CD8-positive, alpha-beta memory T cell (primary cell): Measurements from ENCODE around the gene NPPA. TPM values are rescaled to one million over a fixed set of nuclear protein-coding genes. Genes with fewer than 3 reads are reported as not detected.
A peak's percentile ranks its signal among the peaks of the same experiment; 100 is the strongest.

Source experiments
- CTCF ChIA-PET: fragments of 350-600 bp; sonication (Branson Sonifier 250); formaldehyde crosslinking; loops from one replicate; lab custom pipeline; 2021; ENCODE audit warnings: antibody characterized with exemption; lab: Charles Lee
- POLR2A ChIA-PET: fragments of 350-600 bp; sonication (Branson Sonifier 250); formaldehyde crosslinking; loops from one replicate; lab custom pipeline; 2021; ENCODE audit warnings: antibody characterized with exemption; lab: Charles Lee
- DNase-seq, 5 donors: peaks; one replicate each; pipeline versions ENCODE4 v3.0.0 to v3.0.0-alpha.2; 2020 to 2022; ENCODE audit warnings: mixed read lengths in 1 of 5
- H3K27ac ChIP-seq: one replicate; pipeline ENCODE4 v1.7.0; 2013; ENCODE audit warnings: low read depth, mild to moderate bottlenecking, low read length, moderate library complexity
- H3K27me3 ChIP-seq: 2 replicates; pipeline ENCODE4 v1.7.0; 2013; ENCODE audit warnings: low read length, mild to moderate bottlenecking; ENCODE audit not compliant: insufficient read depth, poor library complexity, severe bottlenecking
- H3K36me3 ChIP-seq: 2 replicates; pipeline ENCODE4 v1.7.0; 2013; ENCODE audit warnings: mild to moderate bottlenecking, low read length, moderate library complexity; ENCODE audit not compliant: insufficient read depth
- H3K4me1 ChIP-seq: 2 replicates; pipeline ENCODE4 v1.7.0; 2013; ENCODE audit warnings: mild to moderate bottlenecking, low read length, moderate library complexity; ENCODE audit not compliant: insufficient read depth
- H3K4me3 ChIP-seq: 2 replicates; pipeline ENCODE4 v1.7.0; 2013; ENCODE audit warnings: mild to moderate bottlenecking, low read length
- H3K9me3 ChIP-seq: 2 replicates; pipeline ENCODE4 v1.7.0; 2013; ENCODE audit warnings: mild to moderate bottlenecking, low read length
- H3K27ac Mint-ChIP-seq, 8 donors: one replicate each; pipeline ENCODE4 v1.8.0; 2020 to 2021; ENCODE audit warnings: mixed read lengths in 8 of 8, mild to moderate bottlenecking in 6 of 8, inconsistent platforms in 3 of 8, moderate library complexity in 3 of 8
- H3K27me3 Mint-ChIP-seq, 2 donors: one replicate each; pipeline ENCODE4 v1.8.0; 2020 to 2021; ENCODE audit warnings: mixed read lengths in 2 of 2, mild to moderate bottlenecking in 1 of 2, moderate library complexity in 1 of 2
- H3K36me3 Mint-ChIP-seq, 3 donors: one replicate each; pipeline ENCODE4 v1.8.0; 2020 to 2021; ENCODE audit warnings: mixed read lengths in 3 of 3, inconsistent platforms in 1 of 3, mild to moderate bottlenecking in 1 of 3
- H3K4me1 Mint-ChIP-seq, 3 donors: one replicate each; pipeline ENCODE4 v1.8.0; 2020 to 2021; ENCODE audit warnings: mixed read lengths in 3 of 3, inconsistent platforms in 1 of 3, mild to moderate bottlenecking in 1 of 3
- H3K4me3 Mint-ChIP-seq, 7 donors: one replicate each; pipeline ENCODE4 v1.8.0; 2020 to 2021; ENCODE audit warnings: mixed read lengths in 7 of 7, mild to moderate bottlenecking in 6 of 7, moderate library complexity in 4 of 7, inconsistent platforms in 2 of 7
- H3K9me3 Mint-ChIP-seq, 5 donors: one replicate each; pipeline ENCODE4 v1.8.0; 2020 to 2022; ENCODE audit warnings: mixed read lengths in 5 of 5, mild to moderate bottlenecking in 3 of 5, moderate library complexity in 2 of 5, inconsistent platforms in 1 of 5
- polyA plus RNA-seq: library from polyadenylated mRNA; unstranded; fragments of 300-500 nt; fragmentation: Illumina TruSeq; gene quantifications from one replicate; pipeline ENCODE4 v1.2.3, GENCODE V29; 2021
- total RNA-seq, 2 experiments: library from RNA; stranded (reverse); gene quantifications; one replicate each; pipeline ENCODE4 v1.2.3, GENCODE V29; 2021

NPPA gene
- total and polyA plus RNA-seq, 3 experiments from 2014 or later = not detected

GRCh38 chr1:11800391-11800755 lies 47.2 kb downstream of the NPPA start:
- H3K36me3 ChIP-seq = peaks cover 18% of the 10 kb centered on the region
- peak overlapping the region in 1 of 8 donors; percentile 74 for H3K27ac Mint-ChIP-seq

DNA sequence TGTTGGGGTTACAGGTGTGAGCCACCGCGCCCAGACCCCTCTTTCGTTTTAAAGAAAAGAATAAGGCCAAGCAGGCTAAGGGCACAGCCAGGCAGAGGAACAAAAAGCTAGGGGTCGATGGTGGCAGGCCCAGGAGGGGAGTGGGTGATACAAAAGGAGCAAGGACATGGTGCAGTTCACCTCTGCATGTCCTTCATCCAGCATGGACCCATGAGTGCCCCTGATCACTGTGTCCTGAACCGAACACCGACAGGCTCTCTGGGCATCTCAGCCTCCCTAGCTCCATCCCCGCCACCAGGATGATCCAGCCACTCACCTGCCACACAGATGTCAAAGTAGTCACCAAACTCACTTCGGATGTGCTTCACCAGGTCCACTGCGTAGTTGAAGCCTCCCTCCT lies 47.7 kb downstream of the NPPA start:
- no peaks in the 10 kb centered on the region for H3K27me3 Mint-ChIP-seq
- peaks cover 32% of the 10 kb centered on the region for H3K4me1 ChIP-seq

More at GRCh38 chr1:11800391-11800755, 47.2 kb downstream of the NPPA start:
- Mint-ChIP-seq H3K9me3 (no peaks in the 10 kb centered on the region), H3K27me3 (no peaks in the 10 kb centered on the region), H3K4me1 (peaks cover 33 to 42% (median 34%) of the 10 kb centered on the region in 3 donors), H3K4me3 (peak overlapping the region in 1 of 7 donors; percentile 73), H3K36me3 (peaks cover 0 to 61% (median 6%) of the 10 kb centered on the region in 3 donors)
- peak overlapping the region; percentile 95 for H3K27ac ChIP-seq
- H3K4me3 ChIP-seq = no peak overlapping the region
- POLR2A ChIA-PET = no interaction called here
- H3K27me3 ChIP-seq = no peaks in the 10 kb centered on the region
- DNase-seq = no peak
- H3K9me3 ChIP-seq = no peaks in the 10 kb centered on the region
- CTCF ChIA-PET = no interaction called here
- H3K4me1 ChIP-seq = peaks cover 35% of the 10 kb centered on the region

DNA sequence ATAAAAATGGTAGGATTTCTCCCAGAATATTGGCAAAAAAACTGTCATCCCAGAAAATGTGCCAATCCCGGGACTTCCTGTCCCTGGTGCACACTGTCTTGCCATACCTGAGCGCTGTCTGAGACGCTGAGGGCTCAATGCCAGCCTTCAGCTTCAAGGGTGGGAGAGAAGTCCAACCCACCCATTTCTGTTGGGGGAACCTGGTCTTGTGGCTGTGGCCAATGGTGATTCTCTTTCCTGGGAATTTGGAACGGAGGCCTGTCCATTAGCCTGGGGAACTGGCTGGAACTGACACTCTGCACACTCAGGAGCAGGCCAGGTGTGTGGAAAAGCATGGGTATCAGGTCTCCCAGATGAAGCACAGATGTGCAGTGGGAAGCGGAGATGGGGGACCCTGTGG lies 48.5 kb downstream of the NPPA start:
- peaks cover 24% of the 10 kb centered on the region for H3K4me1 ChIP-seq
- Mint-ChIP-seq H3K4me3 (no peak overlapping the region), H3K27ac (no peak overlapping the region), H3K27me3 (no peaks in the 10 kb centered on the region), H3K4me1 (peaks cover 23 to 30% (median 23%) of the 10 kb centered on the region in 3 donors), H3K9me3 (no peaks in the 10 kb centered on the region), H3K36me3 (peaks cover 0 to 74% (median 9%) of the 10 kb centered on the region in 3 donors)
- POLR2A ChIA-PET = no interaction called here
- no peaks in the 10 kb centered on the region for H3K27me3 ChIP-seq
- no peaks in the 10 kb centered on the region for H3K9me3 ChIP-seq
- H3K36me3 ChIP-seq = peaks cover 29% of the 10 kb centered on the region
- H3K4me3 ChIP-seq = no peak overlapping the region
- H3K27ac ChIP-seq = peak overlapping the region; percentile 87
- CTCF ChIA-PET = no interaction called here
- DNase-seq = no peak

More for the DNA sequence above, 47.7 kb downstream of the NPPA start:
- ChIA-PET CTCF (no interaction called here), POLR2A (no interaction called here)
- Histone ChIP-seq H3K36me3 (peaks cover 23% of the 10 kb centered on the region), H3K4me3 (no peak overlapping the region), H3K27ac (peak overlapping the region; percentile 95), H3K9me3 (no peaks in the 10 kb centered on the region), H3K27me3 (no peaks in the 10 kb centered on the region)
- Mint-ChIP-seq H3K36me3 (peaks cover 0 to 66% (median 9%) of the 10 kb centered on the region in 3 donors), H3K4me1 (peaks cover 30 to 38% (median 31%) of the 10 kb centered on the region in 3 donors), H3K27ac (peak overlapping the region in 1 of 8 donors; percentile 87), H3K9me3 (no peaks in the 10 kb centered on the region), H3K4me3 (peak overlapping the region in 1 of 7 donors; percentile 61)
- DNase-seq = no peak

- H3K9me3 ChIP-seq = no peaks in the 10 kb centered on the region
- H3K36me3 Mint-ChIP-seq = peaks cover 0 to 79% (median 9%) of the 10 kb centered on the region in 3 donors
- ChIA-PET POLR2A (no interaction called here), CTCF (interaction anchor here (1.6 kb wide), 1 partner anchor 12 kb away, joined by 6 read pairs; no protein-coding TSS in a partner anchor)
- H3K4me1 ChIP-seq = peaks cover 10% of the 10 kb centered on the region
- no peak for DNase-seq
- peaks cover 9 to 15% (median 10%) of the 10 kb centered on the region in 3 donors for H3K4me1 Mint-ChIP-seq
- H3K4me3 Mint-ChIP-seq = no peak overlapping the region
- peak overlapping the region; percentile 87 for H3K27ac ChIP-seq
- H3K27ac Mint-ChIP-seq = no peak overlapping the region
- no peak overlapping the region for H3K4me3 ChIP-seq
- H3K36me3 ChIP-seq = peaks cover 29% of the 10 kb centered on the region
- H3K27me3 ChIP-seq = no peaks in the 10 kb centered on the region
- no peaks in the 10 kb centered on the region for H3K9me3 Mint-ChIP-seq
- no peaks in the 10 kb centered on the region for H3K27me3 Mint-ChIP-seq
Measured at GRCh38 chr1:11797525-11798216, 49.9 kb downstream of the NPPA start.

- no peak overlapping the region for H3K4me3 Mint-ChIP-seq
- no peak for DNase-seq
- Histone ChIP-seq H3K36me3 (peaks cover 32% of the 10 kb centered on the region), H3K4me3 (no peak overlapping the region), H3K9me3 (no peaks in the 10 kb centered on the region), H3K27me3 (no peaks in the 10 kb centered on the region), H3K4me1 (no peaks in the 10 kb centered on the region), H3K27ac (peak overlapping the region; percentile 87)
- H3K27me3 Mint-ChIP-seq = no peaks in the 10 kb centered on the region
- H3K27ac Mint-ChIP-seq = no peak overlapping the region
- ChIA-PET POLR2A (no interaction called here), CTCF (no interaction called here)
- no peaks in the 10 kb centered on the region for H3K9me3 Mint-ChIP-seq
- peaks cover 0 to 83% (median 14%) of the 10 kb centered on the region in 3 donors for H3K36me3 Mint-ChIP-seq
- peaks cover 0 to 2% (median 0%) of the 10 kb centered on the region in 3 donors for H3K4me1 Mint-ChIP-seq
Measured at GRCh38 chr1:11796036-11796828, 51.4 kb downstream of the NPPA start.

Other genes starting within 250 kb of the NPPA start
- gene FBXO2, start 193.4 kb downstream of the NPPA start, total RNA-seq = 1 to 10 TPM; 1.8 to 2.0 TPM
- gene FBXO2, start 193.4 kb downstream of the NPPA start, polyA plus RNA-seq = 4.6 TPM
- gene FBXO44, start 192.9 kb downstream of the NPPA start, total RNA-seq = 10 to 100 TPM; 14.2 to 16.0 TPM
- 12.0 TPM for gene FBXO44, start 192.9 kb downstream of the NPPA start, polyA plus RNA-seq
- gene FBXO6, start 183.6 kb downstream of the NPPA start, total RNA-seq = 1 to 10 TPM; 8.8 to 9.4 TPM
- 30.4 TPM for gene FBXO6, start 183.6 kb downstream of the NPPA start, polyA plus RNA-seq
- 10 to 100 TPM; 60.1 to 66.2 TPM for gene MAD2L2, start 166.6 kb downstream of the NPPA start, total RNA-seq
- gene MAD2L2, start 166.6 kb downstream of the NPPA start, polyA plus RNA-seq = 57.2 TPM
- under 1 TPM; 0.09 to 0.11 TPM for gene DRAXIN, start 156.1 kb downstream of the NPPA start, total RNA-seq
- 0.12 TPM for gene DRAXIN, start 156.1 kb downstream of the NPPA start, polyA plus RNA-seq
- 10 to 100 TPM in 1 of 2 experiments, 1 to 10 TPM in 1; 9.7 to 10.6 TPM for gene AGTRAP, start 111.6 kb downstream of the NPPA start, total RNA-seq
- 103 TPM for gene AGTRAP, start 111.6 kb downstream of the NPPA start, polyA plus RNA-seq
- not detected for gene C1orf167, start 85.6 kb downstream of the NPPA start, total RNA-seq
- 0.81 TPM for gene C1orf167, start 85.6 kb downstream of the NPPA start, polyA plus RNA-seq
- 10 to 100 TPM; 13.5 to 16.3 TPM for gene MTHFR, start 41.8 kb downstream of the NPPA start, total RNA-seq
- 10.0 TPM for gene MTHFR, start 41.8 kb downstream of the NPPA start, polyA plus RNA-seq
- 1 to 10 TPM; 8.9 to 9.3 TPM for gene CLCN6, start 41.6 kb downstream of the NPPA start, total RNA-seq
- gene CLCN6, start 41.6 kb downstream of the NPPA start, polyA plus RNA-seq = 1.7 TPM
- not detected for gene NPPB, start 11.2 kb upstream of the NPPA start, total RNA-seq
- not detected for gene NPPB, start 11.2 kb upstream of the NPPA start, polyA plus RNA-seq
- 10 to 100 TPM; 31.3 to 33.9 TPM for gene KIAA2013, start 78.6 kb upstream of the NPPA start, total RNA-seq
- 63.2 TPM for gene KIAA2013, start 78.6 kb upstream of the NPPA start, polyA plus RNA-seq
- 10 to 100 TPM; 25.8 to 31.0 TPM for gene PLOD1, start 86.9 kb upstream of the NPPA start, total RNA-seq
- 9.4 TPM for gene PLOD1, start 86.9 kb upstream of the NPPA start, polyA plus RNA-seq
- 10 to 100 TPM; 97.1 to 97.2 TPM for gene MFN2, start 132.7 kb upstream of the NPPA start, total RNA-seq
- gene MFN2, start 132.7 kb upstream of the NPPA start, polyA plus RNA-seq = 40.9 TPM
- 10 to 100 TPM; 37.0 to 37.6 TPM for gene MIIP, start 171.7 kb upstream of the NPPA start, total RNA-seq
- 31.6 TPM for gene MIIP, start 171.7 kb upstream of the NPPA start, polyA plus RNA-seq
- gene TNFRSF8, start 215.5 kb upstream of the NPPA start, total RNA-seq = 1 to 10 TPM; 1.5 to 1.9 TPM
- gene TNFRSF8, start 215.5 kb upstream of the NPPA start, polyA plus RNA-seq = not detected